Measurements from ENCODE around the gene TBC1D21.

GRCh38 chr15:73873456-73873855 lies at the start of gene TBC1D21:
- TF ChIP-seq POLR2A (IDR thresholded peaks at IDR 0.05; ENCODE audit: low read depth, low read length) (no peak), POLR2AphosphoS5 (IDR thresholded peaks at IDR 0.05; ENCODE audit: low read depth, low read length) (no peak), TAF1 (IDR thresholded peaks at IDR 0.05; ENCODE audit: borderline replicate concordance, low read depth, low read length) (no peak)
